HCT116 (cell line): ENCODE measurements around the gene KRT17. TPM values are rescaled to one million over a fixed set of nuclear protein-coding genes. Genes with fewer than 3 reads are reported as not detected.
"Not testable (repeated sequence)": the region's sequence is repeated elsewhere in the genome, so short reads cannot be mapped to it uniquely, and the experiment has no call there.

Experiments
- ATAC-seq: fragments of 200-7000 bp; cut with Tn5 transposase; 2 replicates; pipeline ENCODE4 v1.9.1; 2020; ENCODE audit warnings: mild to moderate bottlenecking, moderate library complexity
- BruUV-seq: library from RNA; stranded (reverse); fragments of 400-500 nt; replicated peaks from 2 replicates; lab custom pipeline; 2021; lab: Mats Ljungman, UMichigan
- CTCF ChIA-PET: fragments of 300-600 bp; sonication (Branson Sonifier 250); formaldehyde crosslinking; loops from one replicate; lab custom pipeline; 2021; ENCODE audit warnings: antibody characterized with exemption; lab: Charles Lee
- POLR2A ChIA-PET: fragments of 300-600, 350-600 bp; sonication (Branson Sonifier 250); formaldehyde crosslinking; loops from one replicate; lab custom pipeline; 2021; ENCODE audit warnings: antibody characterized with exemption; lab: Charles Lee
- RAD21 ChIA-PET, 2 experiments: fragments of 300-600 bp; sonication (Branson Sonifier 250); formaldehyde crosslinking; loops; one replicate each; lab custom pipeline; 2023; ENCODE audit warnings: low total read pairs in 2 of 2; ENCODE audit not compliant: uncharacterized antibody in 2 of 2, unreplicated experiment in 2 of 2, low non-redundant PET in 1 of 2; lab: Charles Lee
- DNase-seq: peaks from one replicate; pipeline ENCODE4 v3.0.0-alpha.2; 2010; ENCODE audit warnings: low read depth, low spot score
- H2AFZ ChIP-seq: fragments of 200-600 bp; shearing (Covaris generic), sonication (generic); 2 replicates; pipeline ENCODE4 v1.6.1; 2017; ENCODE audit warnings: low read depth, mixed run types, mixed read lengths, antibody characterized with exemption, low read length; ENCODE audit not compliant: poor library complexity, severe bottlenecking
- H3K27ac ChIP-seq: 2 replicates; pipeline ENCODE4 v1.5.1; 2012; ENCODE audit warnings: low read depth, low read length
- H3K27me3 ChIP-seq: fragments of 200-600 bp; sonication (generic); 2 replicates; pipeline ENCODE4 v1.6.1; 2016; ENCODE audit warnings: mixed run types, low read length, mixed read lengths; ENCODE audit not compliant: insufficient read depth
- H3K36me3 ChIP-seq, 2 experiments: fragments of 200-500 bp in 1 of 2; fragments of 200-600 bp in 1 of 2; sonication (Bioruptor generic) in 1 of 2; sonication (generic) in 1 of 2; 2 replicates each; pipeline versions ENCODE4 v1.5.1 to v1.6.1; 2014 to 2016; ENCODE audit warnings: low read length in 2 of 2, inconsistent platforms in 1 of 2, mixed read lengths in 1 of 2, mixed run types in 1 of 2; ENCODE audit not compliant: insufficient read depth in 2 of 2, control insufficient read depth in 1 of 2
- H3K4me1 ChIP-seq, 2 experiments: fragments of 200-600 bp in 1 of 2; sonication (generic) in 1 of 2; 2 replicates each; pipeline versions ENCODE4 v1.5.1 to v1.6.1; 2012 to 2017; ENCODE audit warnings: low read length in 2 of 2, inconsistent platforms in 1 of 2, mild to moderate bottlenecking in 1 of 2, mixed read lengths in 1 of 2, mixed run types in 1 of 2, moderate library complexity in 1 of 2; ENCODE audit not compliant: insufficient read depth in 2 of 2, control insufficient read depth in 1 of 2
- H3K4me2 ChIP-seq: fragments of 200-600 bp; sonication (generic); 2 replicates; pipeline ENCODE4 v1.6.1; 2017; ENCODE audit warnings: mixed run types, low read length, mixed read lengths
- H3K4me3 ChIP-seq, 2 experiments: fragments of 200-600 bp in 1 of 2; sonication (generic) in 1 of 2; replicated peaks in 1 of 2; 2 replicates each; pipeline ENCODE4 v1.5.1; 2011 to 2016; ENCODE audit warnings: low read length in 2 of 2, control low read depth in 1 of 2, low read depth in 1 of 2, mild to moderate bottlenecking in 1 of 2, mixed read lengths in 1 of 2, mixed run types in 1 of 2
- H3K79me2 ChIP-seq: fragments of 200-600 bp; sonication (generic); 2 replicates; pipeline ENCODE4 v1.6.1; 2017; ENCODE audit warnings: mild to moderate bottlenecking, mixed run types, low read length, moderate library complexity, mixed read lengths; ENCODE audit not compliant: insufficient read depth
- H3K9ac ChIP-seq: fragments of 200-600 bp; sonication (generic); 2 replicates; pipeline ENCODE4 v1.6.1; 2016; ENCODE audit warnings: low read length, mixed read lengths
- H3K9me2 ChIP-seq: fragments of 200-600 bp; sonication (generic), shearing (Covaris generic); 2 replicates; pipeline ENCODE4 v1.6.1; 2017; ENCODE audit warnings: mixed run types, mild to moderate bottlenecking, moderate library complexity; ENCODE audit not compliant: insufficient read depth
- H3K9me3 ChIP-seq, 2 experiments: fragments of 200-500 bp in 1 of 2; fragments of 200-600 bp in 1 of 2; sonication (Bioruptor generic) in 1 of 2; sonication (generic) in 1 of 2; 2 replicates each; pipeline ENCODE4 v1.6.1; 2014 to 2017; ENCODE audit warnings: low read length in 2 of 2, mixed read lengths in 2 of 2, inconsistent platforms in 1 of 2, low read depth in 1 of 2, mild to moderate bottlenecking in 1 of 2, mixed run types in 1 of 2, moderate library complexity in 1 of 2; ENCODE audit not compliant: control insufficient read depth in 1 of 2, insufficient read depth in 1 of 2
- H4K20me1 ChIP-seq: fragments of 200-600 bp; sonication (generic), shearing (Covaris generic); 2 replicates; pipeline ENCODE4 v1.6.1; 2017; ENCODE audit warnings: mixed run types, mild to moderate bottlenecking, moderate library complexity; ENCODE audit not compliant: insufficient read depth
- CEBPB ChIP-seq: IDR thresholded peaks from 2 replicates; pipeline ENCODE4 v1.6.1; 2012; ENCODE audit warnings: low read depth
- ELF1 ChIP-seq: IDR thresholded peaks from 2 replicates; pipeline ENCODE4 v1.6.1; 2012; ENCODE audit warnings: low read depth, borderline replicate concordance
- POLR2A ChIP-seq: IDR thresholded peaks from 2 replicates; pipeline ENCODE4 v1.7.0; 2011; ENCODE audit warnings: borderline replicate concordance; ENCODE audit not compliant: insufficient read depth, insufficient read length; ENCODE audit errors: extremely low read depth
- SP1 ChIP-seq: IDR thresholded peaks from 2 replicates; pipeline ENCODE4 v1.6.1; 2012; ENCODE audit warnings: low read depth
- intact Hi-C: fragments of 100-400 bp; cut with micrococcal nuclease; formaldehyde crosslinking; loops from 2 replicates; pipeline ENCODE4 v1.10.0; 2022
- total RNA-seq: library from RNA; stranded (reverse); gene quantifications from one replicate; pipeline ENCODE4 v1.2.1, GENCODE V29; 2021; ENCODE audit not compliant: unreplicated experiment
- TF ChIP-seq, protein P1 (sequence below): IDR thresholded peaks from 2 replicates; pipeline ENCODE4 v1.6.1; 2012

Gene KRT17
- total RNA-seq, 1 experiment from 2014 or later: not detected

DNA sequence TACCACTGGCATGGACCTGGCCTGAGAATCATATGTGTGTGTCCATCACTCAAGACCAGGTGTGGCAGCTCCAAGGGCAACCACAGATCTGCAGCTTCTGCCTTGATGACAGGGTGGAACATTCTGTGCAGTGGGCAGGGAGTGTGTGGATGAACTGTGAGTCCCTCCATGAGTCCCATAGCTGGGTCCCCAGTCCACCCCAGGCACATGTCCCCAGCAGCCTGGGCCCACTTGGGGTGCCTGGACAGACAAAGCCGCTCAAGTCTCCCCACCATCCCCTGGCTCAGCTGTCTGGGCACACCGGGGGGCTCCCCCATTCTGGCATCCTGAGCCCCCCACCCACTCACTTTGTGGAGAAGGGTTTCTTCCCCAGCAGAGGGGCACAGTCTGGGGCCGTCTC is 7.2 kb downstream of the KRT17 start:
- ChIA-PET CTCF (no interaction called here), POLR2A (no interaction called here)

GRCh38 chr17:41616486-41616885 is 7.9 kb downstream of the KRT17 start:
- H2AFZ ChIP-seq, POLR2A ChIA-PET, H3K79me2 ChIP-seq, DNase-seq, ATAC-seq, intact Hi-C loops, H3K9me3 ChIP-seq, BruUV-seq, H4K20me1 ChIP-seq, H3K9ac ChIP-seq, H3K27ac ChIP-seq, H3K9me2 ChIP-seq, H3K36me3 ChIP-seq, H3K27me3 ChIP-seq, CTCF ChIA-PET, RAD21 ChIA-PET, H3K4me2 ChIP-seq, H3K4me3 ChIP-seq: not testable (repeated sequence)
- H3K4me1 ChIP-seq: peaks cover 2 to 28% of the 10 kb centered on the region in 2 experiments

More for the DNA sequence above, 7.2 kb downstream of the KRT17 start:
- Histone ChIP-seq H3K4me2 (no peak overlapping the region), H3K9ac (no peak overlapping the region), H3K36me3 (no peaks in the 10 kb centered on the region), H3K9me3 (no peaks in the 10 kb centered on the region), H3K27ac (no peak overlapping the region), H3K27me3 (no peaks in the 10 kb centered on the region), H4K20me1 (no peaks in the 10 kb centered on the region), H3K4me3 (no peak overlapping the region), H2AFZ (no peak overlapping the region), H3K79me2 (no peaks in the 10 kb centered on the region), H3K9me2 (no peaks in the 10 kb centered on the region), H3K4me1 (peaks cover 2 to 28% of the 10 kb centered on the region in 2 experiments)
- DNase-seq (no peak), ATAC-seq (no peak)
- RAD21 ChIA-PET: no interaction called here
- TF ChIP-seq, protein P1, sequence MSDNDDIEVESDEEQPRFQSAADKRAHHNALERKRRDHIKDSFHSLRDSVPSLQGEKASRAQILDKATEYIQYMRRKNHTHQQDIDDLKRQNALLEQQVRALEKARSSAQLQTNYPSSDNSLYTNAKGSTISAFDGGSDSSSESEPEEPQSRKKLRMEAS: no peak
- no peak for TF ChIP-seq SP1
- TF ChIP-seq ELF1: no peak
- no peak for TF ChIP-seq POLR2A
- TF ChIP-seq CEBPB: no peak
- no TSS peak for BruUV-seq
- intact Hi-C loops: no loop called here
